ENCODE measurements around the gene DMXL1. TPM values are rescaled to one million over a fixed set of nuclear protein-coding genes. Genes with fewer than 3 reads are reported as not detected.
"Not testable (repeated sequence)": the region's sequence is repeated elsewhere in the genome, so short reads cannot be mapped to it uniquely, and the experiment has no call there.

The DMXL1 gene
- total RNA-seq, 1 experiment from 2014 or later: 20.8 TPM

GRCh38 chr5:119078071-119078846 is 7.4 kb downstream of the DMXL1 start:
- DNase-seq: no peak
- no peaks in the 10 kb centered on the region for H3K36me3 ChIP-seq (replicated peaks; ENCODE audit: control insufficient read depth, insufficient read depth, low read length)
- no peaks in the 10 kb centered on the region for H3K27me3 ChIP-seq (ENCODE audit: control insufficient read depth, insufficient read depth, low read length)
- H3K4me3 ChIP-seq (ENCODE audit: insufficient read depth, low read depth, low read length): no peak overlapping the region

DNA sequence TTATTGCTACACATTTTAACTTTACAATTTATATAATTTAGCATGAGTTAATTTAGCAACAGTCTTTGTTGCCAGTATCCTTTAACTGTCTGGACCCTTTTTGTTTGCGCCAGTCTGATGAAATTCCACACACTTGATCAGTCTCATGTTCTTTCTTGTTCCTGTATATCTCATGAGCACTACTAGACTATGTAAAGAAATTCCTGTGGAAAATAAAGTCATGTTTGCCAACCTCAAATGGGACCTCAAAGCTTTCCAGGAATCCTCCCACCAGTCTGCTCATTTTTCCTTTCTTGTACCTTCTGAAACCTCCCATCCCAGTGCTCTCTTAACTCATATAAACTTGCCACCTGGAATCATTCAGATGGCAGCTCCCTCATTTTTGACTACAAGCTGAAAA is 8.0 kb downstream of the DMXL1 start:
- Histone ChIP-seq H3K4me3 (ENCODE audit: insufficient read depth, low read depth, low read length) (no peak overlapping the region), H3K27me3 (ENCODE audit: control insufficient read depth, insufficient read depth, low read length) (no peaks in the 10 kb centered on the region), H3K36me3 (replicated peaks; ENCODE audit: control insufficient read depth, insufficient read depth, low read length) (no peaks in the 10 kb centered on the region)
- DNase-seq: no peak

DNA sequence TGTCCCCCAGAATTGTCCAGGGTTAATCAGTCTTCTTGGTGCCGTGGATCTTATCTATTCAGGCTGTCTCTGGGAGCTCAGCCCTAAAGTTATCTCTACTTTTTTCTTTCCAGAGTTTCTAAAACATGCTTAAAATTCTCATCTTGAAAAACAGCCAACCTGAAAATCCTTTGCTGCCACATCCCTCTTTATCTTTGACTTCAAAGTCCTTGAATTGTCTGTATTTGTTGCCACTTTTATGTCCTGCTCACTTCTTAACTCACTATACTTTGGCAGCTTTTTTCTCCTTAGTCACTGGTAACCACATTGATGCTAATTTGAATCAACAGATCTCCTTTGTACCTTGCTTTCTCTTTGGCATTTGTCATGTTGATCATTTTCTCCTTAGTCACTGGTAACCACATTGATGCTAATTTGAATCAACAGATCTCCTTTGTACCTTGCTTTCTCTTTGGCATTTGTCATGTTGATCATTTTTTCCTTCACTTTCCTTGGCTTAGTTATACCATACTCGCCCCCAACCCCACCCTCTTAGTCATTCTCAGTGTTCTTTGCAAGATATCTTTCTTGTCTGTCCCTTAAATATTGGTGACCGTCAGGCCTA is 8.5 kb downstream of the DMXL1 start:
- Histone ChIP-seq H3K4me3 (ENCODE audit: insufficient read depth, low read depth, low read length) (no peak overlapping the region), H3K27me3 (ENCODE audit: control insufficient read depth, insufficient read depth, low read length) (no peaks in the 10 kb centered on the region), H3K36me3 (replicated peaks; ENCODE audit: control insufficient read depth, insufficient read depth, low read length) (no peaks in the 10 kb centered on the region)
- peak; percentile 26 for DNase-seq

DNA sequence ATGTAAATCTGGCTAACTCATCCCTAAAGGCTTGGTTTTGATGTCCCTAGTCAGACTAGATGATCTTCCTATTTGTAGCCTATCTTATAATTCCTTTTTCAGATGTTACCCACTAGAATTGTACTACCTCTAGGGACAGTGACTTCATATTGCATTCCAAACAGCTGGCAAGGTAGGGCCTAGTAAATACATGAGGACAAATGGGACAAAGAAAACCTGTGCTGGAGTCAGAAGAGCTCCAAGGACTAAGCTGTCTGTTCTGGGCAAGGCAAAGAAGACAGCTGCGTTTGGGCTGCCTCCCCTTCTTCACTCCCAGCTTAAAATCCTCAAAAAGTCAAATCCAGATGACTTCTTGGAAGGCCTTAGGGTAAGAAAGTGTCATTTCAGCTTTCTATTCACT is 10.0 kb downstream of the DMXL1 start:
- H3K27me3 ChIP-seq (ENCODE audit: control insufficient read depth, insufficient read depth, low read length): no peaks in the 10 kb centered on the region
- no peak for DNase-seq
- no peaks in the 10 kb centered on the region for H3K36me3 ChIP-seq (replicated peaks; ENCODE audit: control insufficient read depth, insufficient read depth, low read length)
- H3K4me3 ChIP-seq (ENCODE audit: insufficient read depth, low read depth, low read length): no peak overlapping the region

DNA sequence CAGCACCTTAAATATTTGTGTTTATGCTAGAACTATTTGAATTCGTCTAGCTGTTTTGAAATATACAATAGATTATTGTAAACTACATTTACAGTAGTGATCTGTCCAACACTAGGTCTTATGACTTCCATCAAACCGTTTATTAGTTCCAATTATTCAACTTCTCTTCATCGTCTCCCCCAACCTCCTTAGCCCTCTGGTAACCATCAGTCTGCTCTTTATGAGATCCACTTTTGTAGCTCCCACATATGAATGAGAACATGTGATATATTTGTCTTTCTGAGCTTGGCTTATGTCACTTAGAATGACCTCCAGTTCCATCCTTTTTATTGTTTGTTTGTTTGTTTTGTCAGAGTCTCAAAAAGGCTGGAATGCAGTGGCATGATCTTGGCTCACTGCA is 11.8 kb downstream of the DMXL1 start:
- H3K27me3 ChIP-seq (ENCODE audit: control insufficient read depth, insufficient read depth, low read length): no peaks in the 10 kb centered on the region
- H3K4me3 ChIP-seq (ENCODE audit: insufficient read depth, low read depth, low read length): no peak overlapping the region
- DNase-seq: no peak
- H3K36me3 ChIP-seq (replicated peaks; ENCODE audit: control insufficient read depth, insufficient read depth, low read length): no peaks in the 10 kb centered on the region

DNA sequence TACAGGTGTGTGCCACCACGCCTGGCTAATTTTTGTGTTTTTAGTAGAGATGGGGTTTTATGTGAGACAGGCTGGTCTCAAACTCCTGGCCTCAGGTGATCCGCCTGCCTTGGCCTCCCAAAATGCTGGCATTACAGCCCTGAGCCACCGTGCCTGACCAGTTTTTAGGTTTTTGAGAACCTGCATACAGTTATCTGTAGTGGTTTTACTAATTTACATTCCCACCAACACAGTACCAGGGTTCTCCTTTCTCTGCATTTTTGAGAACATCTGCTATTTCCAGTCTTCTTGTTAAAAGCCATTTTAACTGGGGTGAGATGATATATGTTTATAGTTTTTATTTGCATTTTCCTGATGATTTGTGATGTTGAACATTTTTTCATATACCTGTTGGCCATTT is 12.8 kb downstream of the DMXL1 start:
- Histone ChIP-seq H3K27me3 (ENCODE audit: control insufficient read depth, insufficient read depth, low read length) (no peaks in the 10 kb centered on the region), H3K36me3 (replicated peaks; ENCODE audit: control insufficient read depth, insufficient read depth, low read length) (no peaks in the 10 kb centered on the region), H3K4me3 (ENCODE audit: insufficient read depth, low read depth, low read length) (no peak overlapping the region)
- DNase-seq: no peak

GRCh38 chr5:119088438-119088837 is 17.6 kb downstream of the DMXL1 start:
- DNase-seq: no peak
- Histone ChIP-seq H3K4me3 (ENCODE audit: insufficient read depth, low read depth, low read length) (no peak overlapping the region), H3K36me3 (replicated peaks; ENCODE audit: control insufficient read depth, insufficient read depth, low read length) (no peaks in the 10 kb centered on the region), H3K27me3 (ENCODE audit: control insufficient read depth, insufficient read depth, low read length) (no peaks in the 10 kb centered on the region)

- Histone ChIP-seq H3K27me3 (ENCODE audit: control insufficient read depth, insufficient read depth, low read length) (no peaks in the 10 kb centered on the region), H3K4me3 (ENCODE audit: insufficient read depth, low read depth, low read length) (no peak overlapping the region), H3K36me3 (replicated peaks; ENCODE audit: control insufficient read depth, insufficient read depth, low read length) (no peaks in the 10 kb centered on the region)
- DNase-seq: no peak
These were observed 24.7 kb downstream of the DMXL1 start for GRCh38 chr5:119095611-119096010.

DNA sequence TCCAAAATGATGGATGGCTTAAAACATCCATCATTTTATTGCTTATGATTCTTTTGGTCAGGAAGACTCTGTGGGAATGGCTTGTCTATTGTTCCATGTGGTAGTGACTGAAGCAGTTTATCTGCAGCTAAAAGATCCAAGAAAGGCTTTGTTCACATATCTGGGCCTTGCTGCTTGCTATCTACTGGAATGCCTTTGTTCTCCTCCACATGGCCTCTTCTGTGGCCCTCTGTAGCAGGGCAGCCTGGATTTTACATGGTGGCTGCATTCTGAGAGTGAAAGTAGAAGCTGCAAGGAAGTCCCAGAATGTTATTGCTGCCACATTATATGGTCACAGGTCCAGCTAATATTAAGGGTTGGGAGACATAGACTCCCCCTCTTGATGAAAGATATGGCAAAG is 35.1 kb downstream of the DMXL1 start:
- peak; percentile 19 for DNase-seq
- no peak overlapping the region for H3K4me3 ChIP-seq (ENCODE audit: insufficient read depth, low read depth, low read length)
- no peaks in the 10 kb centered on the region for H3K27me3 ChIP-seq (ENCODE audit: control insufficient read depth, insufficient read depth, low read length)
- H3K36me3 ChIP-seq (replicated peaks; ENCODE audit: control insufficient read depth, insufficient read depth, low read length): no peaks in the 10 kb centered on the region; the same call in 1 of the 2 replicates

GRCh38 chr5:119112151-119112550 is 41.3 kb downstream of the DMXL1 start:
- Histone ChIP-seq H3K4me3 (ENCODE audit: insufficient read depth, low read depth, low read length) (no peak overlapping the region), H3K27me3 (ENCODE audit: control insufficient read depth, insufficient read depth, low read length) (no peaks in the 10 kb centered on the region), H3K36me3 (replicated peaks; ENCODE audit: control insufficient read depth, insufficient read depth, low read length) (peaks cover 2% of the 10 kb centered on the region)
- no peak for DNase-seq

DNA sequence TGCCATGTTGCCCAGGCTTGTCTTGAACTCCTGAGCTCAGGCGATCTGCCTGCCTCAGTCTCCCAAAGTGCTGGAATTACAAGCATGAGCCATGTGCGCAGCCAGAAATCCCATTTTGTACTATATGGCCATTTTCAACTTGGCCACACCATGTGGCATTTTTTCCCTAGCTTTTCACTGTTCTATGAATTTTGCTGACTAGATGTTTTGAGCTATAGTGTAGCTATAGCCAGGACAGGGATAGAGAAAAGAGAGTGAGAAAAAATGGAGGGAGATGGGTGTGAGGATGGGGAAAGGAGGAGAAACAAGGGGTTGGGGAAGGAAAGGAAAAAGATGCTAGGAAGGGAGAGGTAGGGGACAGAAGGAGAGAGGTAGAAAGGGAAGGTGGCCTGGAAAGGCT is 46.4 kb downstream of the DMXL1 start:
- no peak for DNase-seq
- H3K36me3 ChIP-seq (replicated peaks; ENCODE audit: control insufficient read depth, insufficient read depth, low read length): peaks cover 4% of the 10 kb centered on the region
- no peaks in the 10 kb centered on the region for H3K27me3 ChIP-seq (ENCODE audit: control insufficient read depth, insufficient read depth, low read length)

DNA sequence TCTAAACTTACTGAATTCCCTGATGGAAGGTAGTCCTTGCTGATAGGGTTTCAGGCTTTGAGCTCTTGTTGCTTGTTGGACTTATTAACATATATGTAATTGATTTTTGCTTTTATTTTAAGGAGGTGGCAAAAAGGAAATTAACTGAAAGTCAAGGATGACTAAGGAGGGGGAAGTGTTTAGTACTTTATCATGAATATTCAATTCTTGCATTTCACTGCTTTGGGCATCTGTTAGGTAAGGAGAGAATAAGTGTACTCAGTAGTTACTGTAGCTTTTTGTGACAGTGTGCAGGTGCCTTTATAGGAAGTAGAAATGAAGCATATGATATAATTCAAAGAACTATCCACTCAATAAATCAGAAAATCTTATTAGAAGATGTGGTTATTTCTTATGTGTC is 47.1 kb downstream of the DMXL1 start:
- DNase-seq: no peak
- Histone ChIP-seq H3K36me3 (replicated peaks; ENCODE audit: control insufficient read depth, insufficient read depth, low read length) (peaks cover 4% of the 10 kb centered on the region), H3K27me3 (ENCODE audit: control insufficient read depth, insufficient read depth, low read length) (no peaks in the 10 kb centered on the region)

More for the DNA sequence above, 46.4 kb downstream of the DMXL1 start:
- H3K4me3 ChIP-seq (ENCODE audit: insufficient read depth, low read depth, low read length): no peak overlapping the region

DNA sequence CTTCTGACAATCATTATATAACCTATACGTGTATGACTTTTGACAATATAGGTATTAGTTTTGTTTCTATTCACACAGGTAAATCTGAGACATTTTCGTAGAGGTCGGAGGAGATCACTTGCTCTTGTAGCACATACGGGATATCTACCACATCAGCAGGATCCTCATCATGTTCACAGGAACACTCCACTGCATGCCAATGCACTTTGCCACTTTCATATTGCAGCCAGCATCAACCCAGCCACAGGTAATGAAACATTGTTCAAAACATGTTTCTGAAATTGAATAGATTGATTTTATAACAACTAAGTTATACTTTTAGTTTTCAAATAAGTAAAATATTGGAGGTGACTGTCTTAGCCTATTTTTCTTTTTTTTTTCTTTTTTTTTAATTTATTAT is 50.0 kb downstream of the DMXL1 start:
- Histone ChIP-seq H3K27me3 (ENCODE audit: control insufficient read depth, insufficient read depth, low read length) (no peaks in the 10 kb centered on the region), H3K36me3 (replicated peaks; ENCODE audit: control insufficient read depth, insufficient read depth, low read length) (peaks cover 4% of the 10 kb centered on the region), H3K4me3 (ENCODE audit: insufficient read depth, low read depth, low read length) (no peak overlapping the region)
- DNase-seq: no peak

More for the DNA sequence above, 47.1 kb downstream of the DMXL1 start:
- no peak overlapping the region for H3K4me3 ChIP-seq (ENCODE audit: insufficient read depth, low read depth, low read length)

- not testable (repeated sequence) for H3K27me3 ChIP-seq (ENCODE audit: control insufficient read depth, insufficient read depth, low read length); H3K36me3 ChIP-seq (replicated peaks; ENCODE audit: control insufficient read depth, insufficient read depth, low read length); H3K4me3 ChIP-seq (ENCODE audit: insufficient read depth, low read depth, low read length); DNase-seq
These were observed 51.6 kb downstream of the DMXL1 start for GRCh38 chr5:119122474-119122873.

DNA sequence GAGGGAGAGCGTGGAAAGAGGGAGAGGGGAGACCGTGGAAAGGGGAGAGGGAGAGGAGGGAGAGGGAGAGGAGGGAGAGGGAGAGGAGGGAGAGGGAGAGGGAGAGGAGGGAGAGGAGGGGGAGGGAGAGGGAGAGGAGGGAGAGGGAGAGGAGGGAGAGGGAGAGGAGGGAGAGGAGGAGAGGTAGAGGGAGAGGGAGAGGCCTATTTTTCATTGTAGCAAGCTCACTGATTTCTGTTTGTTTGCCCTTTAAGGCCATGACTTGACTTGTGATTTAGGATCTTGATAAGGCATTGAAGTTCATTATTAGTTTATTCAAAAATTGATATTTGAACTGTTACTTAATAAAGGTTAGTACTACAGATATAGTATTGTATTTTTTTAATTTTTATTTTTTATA is 52.4 kb downstream of the DMXL1 start:
- Histone ChIP-seq H3K27me3 (ENCODE audit: control insufficient read depth, insufficient read depth, low read length) (no peaks in the 10 kb centered on the region), H3K36me3 (replicated peaks; ENCODE audit: control insufficient read depth, insufficient read depth, low read length) (no peaks in the 10 kb centered on the region), H3K4me3 (ENCODE audit: insufficient read depth, low read depth, low read length) (no peak overlapping the region)
- DNase-seq: no peak

Data from H7 (cell line).